ENCODE data around the gene ALG14.

DNA sequence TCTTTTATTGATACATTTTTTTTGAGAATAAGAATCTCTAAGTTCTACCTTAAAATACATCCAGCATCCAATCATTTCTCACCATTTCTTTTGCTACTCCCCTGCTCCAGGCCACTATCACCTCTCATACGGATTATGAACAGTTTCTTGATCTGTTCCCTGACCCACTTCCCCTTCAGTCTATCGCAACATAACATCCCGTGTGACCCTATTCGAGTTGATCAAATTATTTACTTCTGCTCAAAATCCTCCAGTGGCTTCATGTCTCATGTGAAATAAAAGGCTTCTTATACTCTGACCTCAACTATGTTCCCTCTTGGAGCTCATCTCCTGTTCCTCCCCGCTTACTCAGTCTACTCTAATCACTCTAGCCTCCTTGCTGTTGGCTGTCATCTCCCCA is 5.2 kb downstream of the ALG14 start:
- TF ChIP-seq, protein P1, sequence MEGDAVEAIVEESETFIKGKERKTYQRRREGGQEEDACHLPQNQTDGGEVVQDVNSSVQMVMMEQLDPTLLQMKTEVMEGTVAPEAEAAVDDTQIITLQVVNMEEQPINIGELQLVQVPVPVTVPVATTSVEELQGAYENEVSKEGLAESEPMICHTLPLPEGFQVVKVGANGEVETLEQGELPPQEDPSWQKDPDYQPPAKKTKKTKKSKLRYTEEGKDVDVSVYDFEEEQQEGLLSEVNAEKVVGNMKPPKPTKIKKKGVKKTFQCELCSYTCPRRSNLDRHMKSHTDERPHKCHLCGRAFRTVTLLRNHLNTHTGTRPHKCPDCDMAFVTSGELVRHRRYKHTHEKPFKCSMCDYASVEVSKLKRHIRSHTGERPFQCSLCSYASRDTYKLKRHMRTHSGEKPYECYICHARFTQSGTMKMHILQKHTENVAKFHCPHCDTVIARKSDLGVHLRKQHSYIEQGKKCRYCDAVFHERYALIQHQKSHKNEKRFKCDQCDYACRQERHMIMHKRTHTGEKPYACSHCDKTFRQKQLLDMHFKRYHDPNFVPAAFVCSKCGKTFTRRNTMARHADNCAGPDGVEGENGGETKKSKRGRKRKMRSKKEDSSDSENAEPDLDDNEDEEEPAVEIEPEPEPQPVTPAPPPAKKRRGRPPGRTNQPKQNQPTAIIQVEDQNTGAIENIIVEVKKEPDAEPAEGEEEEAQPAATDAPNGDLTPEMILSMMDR (IDR thresholded peaks at IDR 0.05), result no peak
- TF ChIP-seq EZH2 (IDR thresholded peaks at IDR 0.05), result no peak

All from neural progenitor cell (in vitro differentiated cells).